CD4-positive, alpha-beta T cell treated with Interleukin-15 for 1 hour (primary cell): ENCODE results near the gene PKD1L1.
"Not testable (repeated sequence)": the region's sequence is repeated elsewhere in the genome, so short reads cannot be mapped to it uniquely, and the experiment has no call there.

Experiments
- DNase-seq: peaks from one replicate; pipeline ENCODE4 v3.0.0-alpha.2; 2020

PKD1L1 gene

DNA sequence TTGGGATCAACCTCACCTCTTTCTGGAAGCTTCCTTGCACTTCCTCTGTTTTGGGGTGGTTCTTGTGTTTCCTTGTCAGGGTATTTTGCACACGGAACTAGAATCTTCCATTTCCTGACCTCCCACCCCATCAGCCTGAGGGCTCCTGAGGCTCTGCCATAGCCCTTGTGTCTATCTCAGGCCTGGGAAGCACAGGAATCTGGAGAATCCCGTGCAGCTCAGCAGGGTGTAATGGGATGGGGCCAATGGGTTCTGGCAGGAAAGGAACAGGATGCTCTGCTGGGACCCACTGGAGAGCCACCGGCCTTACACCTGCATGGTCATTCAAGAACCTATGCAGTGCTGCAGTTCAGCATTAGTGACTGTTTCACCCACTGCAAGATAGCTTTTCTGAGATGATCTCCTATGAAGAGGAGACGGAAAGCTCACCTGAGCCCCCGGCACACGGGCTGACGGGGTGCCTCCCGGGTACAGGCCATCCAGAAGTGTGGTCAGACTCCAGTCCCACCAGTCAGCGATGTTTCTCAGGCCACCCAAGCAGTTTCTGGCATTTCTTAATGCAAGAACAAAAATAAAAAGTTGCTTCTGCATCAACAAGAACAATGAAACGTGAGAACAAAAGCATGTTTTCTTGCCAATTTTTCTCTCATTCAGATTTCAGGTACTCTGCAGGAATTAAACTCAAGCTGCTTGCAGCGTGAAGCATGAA is 133.2 kb downstream of the PKD1L1 start:
- no peak for DNase-seq

DNA sequence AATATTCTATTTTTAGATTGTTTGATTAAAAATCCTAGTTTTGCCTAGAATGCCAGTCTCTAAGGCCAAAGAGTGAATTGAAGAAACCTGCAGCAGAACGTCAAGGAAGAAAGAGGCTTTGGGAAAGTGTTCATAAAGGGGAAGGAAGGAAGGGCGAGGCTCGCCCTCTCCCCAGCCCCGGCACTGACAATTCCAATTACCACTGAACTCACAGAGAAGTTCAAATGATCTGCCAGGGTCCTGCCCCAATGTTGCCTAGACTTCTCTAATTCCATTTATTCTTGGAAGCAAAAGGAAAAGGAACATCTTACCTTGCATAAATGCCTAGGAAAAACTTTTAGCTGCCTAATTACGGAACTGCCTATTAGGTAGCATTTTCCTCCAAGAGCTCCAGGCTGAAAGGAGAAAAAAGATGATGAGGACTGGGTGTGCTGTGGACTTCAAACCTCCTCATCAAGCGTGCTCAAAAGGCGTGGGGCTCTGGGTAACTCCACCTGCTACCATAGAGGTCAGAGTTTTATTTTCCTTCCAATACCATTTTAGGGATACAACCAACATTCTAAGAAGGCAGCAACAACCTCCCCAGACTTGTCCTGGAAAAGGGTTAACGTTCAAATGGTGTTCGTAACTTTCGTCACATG is 134.5 kb downstream of the PKD1L1 start:
- no peak for DNase-seq

DNA sequence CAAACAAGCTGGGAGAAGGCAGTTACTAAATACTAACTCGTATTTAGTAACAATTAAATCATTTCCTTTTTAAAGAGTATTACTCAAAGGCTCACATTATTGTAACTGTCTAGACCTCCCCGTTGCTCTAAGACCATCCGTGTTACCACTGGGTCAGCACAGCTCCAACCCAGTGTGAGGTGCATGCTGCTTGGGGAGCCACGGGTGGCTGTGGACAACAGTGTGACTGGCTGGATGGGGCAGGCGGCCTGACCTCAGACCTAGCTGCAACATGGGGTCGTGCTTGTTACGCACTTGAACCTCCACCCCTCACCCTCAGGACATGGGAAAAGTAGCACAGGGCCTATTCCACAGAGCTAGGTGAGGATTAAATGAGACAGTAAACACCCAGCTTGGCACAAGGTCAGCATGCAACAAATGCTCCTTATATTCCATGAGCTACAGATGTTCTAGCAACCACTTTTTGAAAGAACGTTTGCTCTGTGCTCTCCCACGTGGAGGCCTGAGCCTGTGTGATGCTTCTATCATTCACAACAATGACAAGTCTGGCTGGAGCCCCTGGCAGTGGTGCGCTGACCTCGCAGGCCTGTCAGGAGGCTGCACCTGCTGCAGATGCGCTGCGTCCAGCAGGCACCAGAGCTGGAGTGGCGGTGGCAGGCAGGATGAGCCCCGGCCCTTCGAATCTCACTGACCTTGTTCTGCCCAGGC is 135.7 kb downstream of the PKD1L1 start:
- no peak for DNase-seq

DNA sequence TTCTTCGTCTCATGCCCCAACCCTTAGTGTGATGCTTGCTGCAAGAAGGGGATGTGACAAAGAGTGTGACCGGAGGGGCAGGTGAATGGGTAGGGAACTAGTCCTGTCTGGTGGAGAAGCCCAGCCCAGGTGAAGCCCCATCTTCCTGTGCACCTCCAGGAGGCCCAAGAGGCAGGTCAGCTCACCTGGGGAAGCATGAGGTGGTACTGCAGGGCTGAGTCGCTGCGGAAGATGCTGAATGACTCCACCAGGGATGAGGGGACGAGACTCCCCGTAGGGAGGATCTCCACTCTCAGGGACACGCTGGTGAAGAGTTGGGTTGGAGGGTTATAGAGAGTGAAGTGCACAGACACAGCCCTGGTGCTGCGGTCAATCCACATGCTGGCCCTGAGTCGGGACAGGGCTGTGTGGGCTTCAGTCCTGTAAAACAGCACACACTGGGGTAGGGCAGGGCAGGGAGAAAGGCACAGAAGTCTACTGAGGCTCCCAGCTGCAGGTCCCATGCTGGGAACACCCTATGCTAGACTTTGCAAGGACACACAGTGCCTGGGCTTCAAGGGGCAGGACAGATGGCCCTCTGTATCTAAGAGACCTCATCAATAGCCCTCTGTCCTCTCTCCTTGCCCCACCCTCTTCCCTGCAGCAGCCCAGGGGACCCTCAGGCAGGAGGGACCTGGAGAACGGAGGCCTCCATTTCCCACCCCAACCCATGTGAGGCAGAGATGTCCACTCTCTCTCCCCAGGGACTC is 136.5 kb downstream of the PKD1L1 start:
- no peak for DNase-seq

DNA sequence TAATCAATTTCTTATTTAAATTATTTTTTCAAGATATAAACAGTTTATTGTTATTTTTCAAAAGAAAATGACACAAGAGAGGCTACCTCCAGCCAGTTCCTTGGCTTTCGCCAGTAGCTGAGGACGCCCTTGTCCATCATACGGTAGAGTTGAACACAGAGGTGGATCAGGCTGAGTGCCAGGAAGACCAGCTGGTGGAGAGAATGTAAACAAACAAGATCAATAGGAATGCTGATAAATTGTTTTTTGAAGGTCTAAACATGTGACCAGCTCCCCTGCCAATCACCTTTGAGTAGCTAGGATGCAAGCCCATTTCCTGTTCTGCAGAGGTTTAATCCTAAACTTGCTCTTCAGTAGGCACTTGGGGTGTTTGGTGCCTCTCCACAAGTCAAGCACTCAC is 138.9 kb downstream of the PKD1L1 start:
- DNase-seq: no peak

DNA sequence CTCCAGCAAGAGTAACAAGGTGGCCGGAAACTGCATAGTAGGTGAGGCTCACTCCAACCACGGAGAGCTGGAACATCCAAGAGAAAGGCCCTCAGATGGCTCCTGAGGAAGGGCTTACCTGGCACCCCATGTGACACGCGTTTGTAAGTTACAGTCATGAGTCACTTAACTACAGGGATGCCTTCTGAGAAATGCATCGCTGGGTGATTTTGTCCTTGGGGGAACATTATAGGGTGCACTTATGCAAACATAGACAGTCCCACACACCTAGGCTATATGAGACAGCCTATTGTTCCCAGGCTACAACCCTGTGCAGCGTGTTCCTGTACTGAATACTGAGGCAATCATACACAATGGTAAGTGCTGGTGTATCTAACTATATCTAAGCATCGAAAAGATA is 139.9 kb downstream of the PKD1L1 start:
- DNase-seq: no peak

DNA sequence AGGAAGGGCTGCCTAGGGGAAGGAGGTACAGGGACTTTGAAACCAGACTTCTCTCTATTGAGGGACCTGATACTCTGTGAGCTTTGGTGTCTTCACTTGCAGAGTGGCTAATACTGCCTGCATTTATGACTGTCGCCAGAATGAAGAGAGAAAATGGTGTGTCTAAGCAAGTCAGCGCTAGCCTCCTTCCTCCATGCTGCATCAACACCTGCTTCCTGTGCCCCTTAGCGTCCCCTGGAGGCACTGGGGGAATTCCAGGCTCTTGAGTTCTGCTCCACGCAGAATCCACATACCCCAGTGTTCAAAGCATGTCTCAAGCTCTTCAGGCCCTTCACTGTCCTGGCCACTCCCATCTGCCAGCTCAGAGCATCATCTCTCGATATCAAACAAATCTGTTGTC is 140.5 kb downstream of the PKD1L1 start:
- DNase-seq: no peak

DNA sequence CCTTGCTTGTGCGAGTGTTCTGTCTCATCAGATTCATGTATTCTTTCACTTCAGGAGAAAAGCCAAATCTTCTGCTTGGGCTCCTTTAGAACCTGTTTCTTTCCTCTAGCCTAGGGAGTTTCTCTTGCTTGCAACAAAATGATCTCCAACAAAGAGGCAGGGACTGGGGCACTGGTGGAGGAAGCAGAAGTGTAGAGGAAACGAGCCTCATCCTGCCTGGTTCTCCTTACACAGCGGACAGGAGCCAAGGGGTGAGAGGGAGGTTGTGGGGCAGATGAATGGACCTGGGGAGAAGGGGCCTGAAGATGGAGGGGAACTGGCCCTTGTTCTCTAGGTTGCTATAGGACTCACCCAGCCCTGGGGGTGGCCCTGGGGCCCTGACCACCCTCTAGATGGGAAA is 141.1 kb downstream of the PKD1L1 start:
- DNase-seq: no peak

DNA sequence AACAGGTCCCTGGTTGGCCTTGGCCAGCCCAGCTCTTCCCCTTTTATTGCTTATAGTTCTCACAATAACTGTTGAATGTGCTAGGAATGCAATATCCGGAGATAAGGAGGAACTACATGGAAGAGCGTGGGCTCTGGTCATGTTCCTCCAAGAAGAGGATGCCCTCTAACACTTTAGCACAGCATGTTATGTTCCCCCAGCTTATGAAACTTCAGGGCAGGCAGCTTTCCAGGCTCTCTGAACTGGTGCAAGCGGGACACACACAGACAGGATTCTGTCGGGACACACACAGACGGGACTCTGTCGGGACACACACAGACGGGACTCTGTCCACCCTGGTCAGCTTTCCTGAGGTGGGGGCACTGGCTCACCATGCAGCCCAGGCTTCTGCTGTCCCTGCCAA is 141.6 kb downstream of the PKD1L1 start:
- DNase-seq: no peak

DNA sequence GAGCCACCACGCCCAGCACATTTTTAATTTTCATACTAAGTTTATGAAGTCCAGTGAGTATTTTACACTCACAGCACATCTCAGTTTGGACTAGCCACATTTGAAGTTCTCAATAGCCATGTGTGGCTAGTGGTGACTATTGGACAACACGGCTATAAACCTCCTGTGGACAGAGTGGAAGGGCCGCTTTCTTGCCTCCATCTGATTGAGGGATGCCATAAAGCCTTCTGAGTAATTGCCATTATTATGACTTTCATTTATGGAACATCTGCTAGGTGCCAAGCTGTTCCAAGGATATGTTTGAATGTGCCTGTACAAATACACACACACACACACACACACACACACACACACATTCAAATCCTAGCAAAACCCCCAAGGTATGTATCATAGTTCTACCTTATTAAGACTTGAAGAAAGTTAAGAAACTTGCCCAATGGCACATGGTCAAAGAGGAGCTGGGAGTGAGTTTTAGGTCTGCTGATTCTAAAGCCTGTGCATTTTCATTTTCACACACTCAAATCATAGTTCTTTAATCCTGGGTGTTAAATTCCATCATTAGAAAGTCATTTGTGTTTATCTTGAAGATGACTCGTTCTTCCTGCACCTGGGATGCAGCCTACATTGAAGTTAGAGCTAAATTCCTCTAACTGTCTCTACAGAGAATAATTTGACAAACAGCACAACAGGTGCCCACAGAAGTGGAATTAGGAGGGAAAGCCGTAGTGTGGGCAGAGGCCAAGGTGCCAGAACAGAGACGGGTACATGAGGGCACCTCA is 143.3 kb downstream of the PKD1L1 start:
- DNase-seq: no peak

DNA sequence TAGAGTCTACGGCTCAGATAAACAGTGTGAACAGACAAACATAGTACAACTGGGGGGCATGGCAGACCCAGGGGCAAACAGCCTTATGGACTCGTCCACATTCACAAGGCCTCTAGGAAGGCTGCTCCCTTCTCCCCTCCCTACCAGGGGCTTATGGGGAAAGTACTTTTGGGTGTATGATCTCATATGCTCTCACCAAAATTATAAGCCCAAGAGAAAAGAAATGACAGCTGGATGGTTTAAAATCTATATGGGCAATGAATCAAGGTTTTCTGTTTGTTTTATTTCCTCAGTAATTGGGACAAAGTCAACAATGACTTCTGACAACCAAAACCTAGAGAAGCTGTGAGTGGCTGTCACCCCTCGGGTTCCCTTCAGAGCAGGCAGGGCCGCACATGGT is 144.4 kb downstream of the PKD1L1 start:
- no peak for DNase-seq

DNA sequence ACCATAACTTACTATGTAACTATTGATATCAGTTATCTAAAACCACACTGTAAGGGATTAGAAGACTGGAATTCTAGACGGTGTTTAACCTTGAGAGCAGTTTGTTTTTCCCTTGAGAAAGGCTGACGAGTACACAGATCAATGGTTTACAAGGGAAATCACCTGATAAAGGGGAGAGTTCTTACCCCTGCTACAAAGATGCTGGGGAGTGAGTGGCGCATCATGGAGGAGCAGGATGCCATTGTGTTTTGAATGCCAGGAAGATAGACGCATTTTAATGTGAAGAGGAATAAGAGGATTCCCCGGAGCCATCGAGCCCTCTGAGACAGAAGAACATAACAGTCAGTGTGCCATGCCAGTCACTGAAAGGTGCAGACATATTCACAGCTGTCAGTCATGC is 145.2 kb downstream of the PKD1L1 start:
- no peak for DNase-seq

DNA sequence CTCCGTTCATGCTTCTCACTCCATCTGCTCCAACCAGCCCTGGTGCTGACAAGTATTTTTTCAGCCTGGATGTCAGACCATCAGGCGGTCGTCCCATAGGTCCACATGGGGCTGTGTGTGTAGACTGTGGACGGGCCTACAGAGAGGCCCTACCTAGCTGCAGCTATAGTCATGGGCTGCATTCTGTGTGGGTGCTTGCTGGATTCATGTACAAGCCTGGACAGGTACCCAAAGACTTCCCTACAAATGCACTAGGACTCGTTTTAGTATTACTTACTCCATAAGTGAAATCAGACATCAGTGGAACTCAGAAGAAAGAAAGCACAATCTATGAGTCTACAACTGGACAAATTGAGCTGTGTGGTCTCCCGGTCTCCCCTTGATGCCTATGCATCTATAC is 146.8 kb downstream of the PKD1L1 start:
- no peak for DNase-seq

DNA sequence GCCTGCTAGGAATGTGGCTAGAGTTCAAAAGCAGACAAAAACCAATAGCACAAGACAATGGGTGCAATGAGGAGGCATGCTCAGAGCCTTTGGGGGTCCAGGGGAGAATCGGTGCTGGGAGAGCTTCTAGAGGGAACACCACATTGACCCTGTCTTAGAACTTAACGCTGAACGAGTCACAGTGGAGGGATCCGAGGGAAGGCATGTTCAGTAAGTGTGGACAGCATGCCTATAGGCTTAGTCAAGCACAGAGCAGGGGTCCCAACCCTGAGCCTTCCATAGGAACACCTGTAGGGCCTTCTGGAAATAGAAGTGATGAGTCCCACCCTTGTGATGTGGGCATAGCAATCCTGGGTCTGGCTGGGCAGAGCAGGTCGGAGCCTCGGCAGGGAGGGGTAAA is 148.7 kb downstream of the PKD1L1 start:
- no peak for DNase-seq

DNA sequence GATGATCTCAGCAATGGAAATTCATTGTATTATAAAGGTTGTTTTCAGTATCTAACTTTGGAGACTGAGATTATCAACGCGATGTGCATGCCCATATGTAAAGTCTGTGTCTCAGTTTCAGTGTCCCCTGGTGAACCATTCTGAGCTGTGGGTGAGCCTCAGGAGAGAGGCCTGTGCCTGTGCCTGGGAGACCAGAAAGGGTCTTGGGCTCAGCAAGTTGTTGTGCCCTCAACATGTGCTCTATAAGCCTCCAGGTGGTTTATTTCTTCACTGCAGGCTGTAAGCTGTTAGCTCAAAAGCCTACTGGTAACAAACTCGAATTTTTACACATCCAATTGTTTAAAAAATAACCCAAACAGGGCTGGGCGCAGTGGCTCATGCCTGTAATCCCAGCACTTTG is 151.9 kb downstream of the PKD1L1 start:
- DNase-seq: no peak

DNA sequence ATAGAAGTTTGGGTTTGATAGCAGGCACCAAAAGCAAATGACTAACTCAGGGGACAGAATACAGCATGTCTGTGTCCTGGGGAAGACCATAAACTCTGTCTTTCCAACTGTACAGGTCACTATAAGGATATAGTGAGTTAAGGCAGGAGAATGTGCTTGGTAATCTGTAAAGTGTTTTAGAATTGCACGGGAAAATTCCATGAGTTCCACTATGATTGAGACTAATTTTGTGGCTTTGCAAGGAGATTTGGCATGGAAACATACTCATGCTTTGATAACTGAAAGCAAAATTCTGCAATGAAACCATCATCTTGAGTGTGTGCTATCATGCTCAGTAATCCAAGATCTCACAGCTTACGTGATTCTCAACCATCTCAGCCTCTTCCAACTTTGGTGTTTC is 152.6 kb downstream of the PKD1L1 start:
- no peak for DNase-seq

DNA sequence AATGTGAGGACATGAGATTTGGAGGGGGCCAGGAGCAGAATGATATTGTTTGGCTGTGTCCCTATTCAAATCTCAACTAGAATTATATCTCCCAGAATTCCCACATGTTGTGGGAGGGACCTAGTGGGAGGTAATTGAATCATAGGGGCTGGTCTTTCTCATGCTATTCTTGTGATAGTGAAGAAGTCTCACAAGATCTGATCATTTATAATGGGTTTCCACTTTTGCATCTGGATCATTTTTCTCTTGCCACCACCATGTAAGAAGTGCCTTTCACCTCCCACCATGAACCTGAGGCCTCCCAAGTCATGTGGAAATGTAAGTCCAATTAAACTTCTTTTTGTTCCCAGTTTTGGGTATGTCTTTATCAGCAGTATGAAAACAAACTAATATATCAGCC is 153.1 kb downstream of the PKD1L1 start:
- not testable (repeated sequence) for DNase-seq

DNA sequence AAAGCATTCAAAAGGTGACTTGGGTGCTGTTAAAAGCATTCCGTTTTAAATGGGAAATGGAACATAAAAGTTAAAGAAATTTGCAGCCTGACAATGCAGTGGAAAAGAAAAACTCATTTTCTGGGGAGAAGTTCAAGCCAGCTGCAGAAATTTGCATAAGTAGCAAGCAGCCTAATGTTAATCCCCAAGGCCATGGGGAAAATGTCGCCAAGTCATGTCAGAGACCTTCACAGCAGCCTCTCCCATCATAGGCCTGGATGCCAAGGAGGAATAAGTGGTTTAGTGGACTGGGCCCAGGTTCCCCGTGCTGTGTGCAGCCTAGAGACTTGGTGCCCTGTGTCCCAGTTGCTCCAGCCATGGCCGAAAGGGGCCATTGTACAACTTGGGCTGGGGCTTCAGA is 154.2 kb downstream of the PKD1L1 start:
- no peak for DNase-seq

DNA sequence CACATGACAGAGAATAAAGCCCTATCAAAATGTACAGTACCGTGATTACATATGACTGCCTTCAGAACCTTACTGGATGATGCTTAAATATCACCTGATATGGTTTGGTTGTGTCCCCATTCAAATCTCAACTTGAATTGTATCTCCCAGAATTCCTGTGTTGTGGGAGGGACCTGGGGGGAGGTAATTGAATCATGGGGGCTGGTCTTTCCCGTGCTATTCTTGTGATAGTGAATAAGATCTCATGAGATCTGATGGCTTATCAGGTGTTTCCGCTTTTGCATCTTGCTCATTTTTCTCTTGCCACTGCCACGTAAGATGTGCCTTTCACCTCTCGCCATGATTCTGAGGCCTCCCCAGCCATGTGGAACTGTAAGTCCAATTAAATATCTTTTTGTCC is 155.1 kb downstream of the PKD1L1 start:
- DNase-seq: not testable (repeated sequence)

DNA sequence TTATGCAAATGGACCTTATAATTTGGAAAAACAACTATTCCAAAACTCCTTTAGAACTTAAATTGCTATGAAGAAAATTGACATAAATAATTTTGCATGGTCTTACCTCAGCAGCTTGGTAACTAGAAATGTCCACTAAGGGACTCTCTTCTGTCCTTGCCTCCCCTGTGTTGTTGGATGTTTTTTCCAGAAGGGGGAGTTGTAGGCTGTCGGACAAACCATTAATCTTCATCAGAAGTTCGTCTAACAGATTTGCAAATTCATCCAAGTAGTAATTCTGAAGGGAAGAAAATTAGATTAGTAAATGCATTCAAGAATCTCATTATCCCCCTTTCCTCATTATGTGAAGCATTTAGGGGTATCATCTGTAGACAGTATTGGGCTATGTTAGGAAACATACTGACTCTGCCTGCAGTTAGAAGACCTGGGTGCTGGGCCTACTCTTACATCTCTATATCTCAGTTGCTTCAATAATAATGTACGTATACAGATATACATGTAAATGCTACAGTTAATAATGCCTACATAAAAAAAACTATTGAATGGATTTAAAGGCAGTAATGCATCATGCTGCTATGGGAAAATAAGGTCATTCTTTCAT is 155.6 kb downstream of the PKD1L1 start:
- DNase-seq: no peak

DNA sequence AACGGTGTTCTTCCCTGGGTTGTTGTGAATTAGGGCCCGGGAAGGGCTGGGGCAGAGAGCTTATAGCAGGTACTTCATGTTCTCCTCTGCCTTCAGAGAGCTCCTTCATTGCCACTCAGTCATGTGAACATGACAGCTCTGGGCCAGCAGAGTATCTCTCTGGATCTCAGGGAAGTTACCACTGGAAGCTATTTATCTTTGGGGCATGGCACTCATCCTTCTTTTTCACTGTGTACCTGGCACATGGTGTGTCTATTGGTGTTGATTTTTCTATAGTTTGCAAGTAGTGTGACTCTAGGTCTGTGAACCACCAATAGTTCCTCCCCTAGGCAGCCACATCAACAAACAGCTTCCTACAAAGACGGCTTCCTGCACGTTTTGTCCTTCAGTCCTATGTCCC is 156.6 kb downstream of the PKD1L1 start:
- no peak for DNase-seq

DNA sequence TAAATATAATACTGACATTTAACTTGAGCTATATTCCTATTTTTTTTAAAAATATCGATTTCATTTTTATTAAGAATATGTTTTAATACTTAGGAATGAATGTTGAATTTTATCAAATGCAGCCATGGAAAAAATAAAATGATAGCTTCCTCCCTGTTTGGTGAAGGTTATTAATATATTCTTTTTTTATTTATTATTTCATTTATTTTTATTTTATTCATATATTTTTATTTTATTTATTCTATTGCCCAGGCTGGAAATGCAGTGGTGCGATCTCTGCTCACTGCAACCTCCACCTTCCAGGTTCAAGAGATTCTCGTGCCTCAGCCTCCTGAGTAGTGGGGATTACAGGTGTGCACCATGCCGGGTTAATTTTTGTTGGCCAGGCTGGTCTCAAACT is 160.2 kb downstream of the PKD1L1 start:
- DNase-seq: no peak
